HepG2 (cell line): Measurements from ENCODE around the gene KIAA2012. TPM values are rescaled to one million over a fixed set of nuclear protein-coding genes. Genes with fewer than 3 reads are reported as not detected.
A peak's percentile ranks its signal among the peaks of the same experiment; 100 is the strongest.

Experiments
- AHR ChIP-seq: IDR thresholded peaks from 2 replicates; pipeline ENCODE4 v1.6.1; 2018; ENCODE audit warnings: missing genetic modification reagents, missing compliant biosample characterization
- ATM ChIP-seq: fragments of 450-650 bp; IDR thresholded peaks from 2 replicates; pipeline ENCODE4 v1.7.1; 2017; ENCODE audit warnings: mild to moderate bottlenecking, borderline replicate concordance
- BCL6 ChIP-seq: IDR thresholded peaks from 2 replicates; pipeline ENCODE4 v1.6.1; 2016; ENCODE audit warnings: missing genetic modification reagents, missing compliant biosample characterization
- CAMTA2 ChIP-seq: sonication (generic); formaldehyde crosslinking; IDR thresholded peaks from 2 replicates; pipeline ENCODE4 v1.4.0; 2020; ENCODE audit warnings: mild to moderate bottlenecking, missing genetic modification reagents, borderline replicate concordance
- ESRRA ChIP-seq: sonication (generic); formaldehyde crosslinking; IDR thresholded peaks from 2 replicates; pipeline ENCODE4 v1.5.1; 2020; ENCODE audit warnings: mild to moderate bottlenecking, low read depth, missing genetic modification reagents
- KMT2B ChIP-seq: IDR thresholded peaks from 2 replicates; pipeline ENCODE4 v1.6.1; 2016; ENCODE audit warnings: missing genetic modification reagents, missing compliant biosample characterization
- LCORL ChIP-seq, 2 experiments: fragments of 450-650 bp in 1 of 2; sonication (generic) in 1 of 2; formaldehyde crosslinking in 1 of 2; IDR thresholded peaks; 2 replicates each; pipeline versions ENCODE4 v1.5.0 to v1.6.1; 2017 to 2020; ENCODE audit warnings: antibody characterized with exemption in 1 of 2, missing genetic modification reagents in 1 of 2
- NR3C1 ChIP-seq: sonication (generic); formaldehyde crosslinking; IDR thresholded peaks from 2 replicates; pipeline ENCODE4 v1.4.0; 2020; ENCODE audit warnings: missing genetic modification reagents
- NRL ChIP-seq: sonication (generic); formaldehyde crosslinking; IDR thresholded peaks from 2 replicates; pipeline ENCODE4 v1.5.0; 2020; ENCODE audit warnings: missing genetic modification reagents, mild to moderate bottlenecking, moderate library complexity, borderline replicate concordance
- PHF21A ChIP-seq: sonication (generic); formaldehyde crosslinking; IDR thresholded peaks from 2 replicates; pipeline ENCODE4 v1.5.0; 2020; ENCODE audit warnings: mild to moderate bottlenecking, missing genetic modification reagents
- POLR2A ChIP-seq, 2 experiments: IDR thresholded peaks; 2 replicates each; pipeline ENCODE4 v1.6.1; 2011; ENCODE audit warnings: low read depth in 2 of 2, low read length in 2 of 2, mild to moderate bottlenecking in 1 of 2, moderate library complexity in 1 of 2; ENCODE audit not compliant: insufficient read depth in 1 of 2
- RELA ChIP-seq: sonication (generic); formaldehyde crosslinking; IDR thresholded peaks from 2 replicates; pipeline ENCODE4 v1.4.0; 2020; ENCODE audit warnings: missing genetic modification reagents
- SMAD1 ChIP-seq: sonication (generic); formaldehyde crosslinking; IDR thresholded peaks from 2 replicates; pipeline ENCODE4 v1.4.0; 2020; ENCODE audit warnings: missing genetic modification reagents, low read depth, mild to moderate bottlenecking, borderline replicate concordance
- SNRNP70 ChIP-seq: fragments of 200-400 bp; formaldehyde crosslinking; IDR thresholded peaks from 2 replicates; pipeline ENCODE4 v1.6.1; 2017; ENCODE audit warnings: mild to moderate bottlenecking, low read depth, low read length, moderate library complexity
- SP4 ChIP-seq: sonication (generic); formaldehyde crosslinking; IDR thresholded peaks from 2 replicates; pipeline ENCODE4 v1.8.1; 2023; ENCODE audit warnings: mild to moderate bottlenecking, missing genetic modification reagents
- TARDBP ChIP-seq: sonication (generic); formaldehyde crosslinking; IDR thresholded peaks from 2 replicates; pipeline ENCODE4 v1.8.0; 2022; ENCODE audit warnings: mild to moderate bottlenecking, missing genetic modification reagents
- ZBTB39 ChIP-seq: sonication (generic); formaldehyde crosslinking; IDR thresholded peaks from 2 replicates; pipeline ENCODE4 v1.5.0; 2020; ENCODE audit warnings: missing genetic modification reagents
- ZNF556 ChIP-seq: sonication (generic); formaldehyde crosslinking; IDR thresholded peaks from 2 replicates; pipeline ENCODE4 v1.4.0; 2020; ENCODE audit warnings: mild to moderate bottlenecking, missing genetic modification reagents, borderline replicate concordance
- ZNF7 ChIP-seq: IDR thresholded peaks from 2 replicates; pipeline ENCODE4 v1.6.1; 2016; ENCODE audit warnings: missing biosample characterization, missing genetic modification reagents
- ZNF773 ChIP-seq: sonication (generic); formaldehyde crosslinking; IDR thresholded peaks from 2 replicates; pipeline ENCODE4 v1.4.0; 2020; ENCODE audit warnings: missing genetic modification reagents, borderline replicate concordance
- ZNF878 ChIP-seq: sonication (generic); formaldehyde crosslinking; IDR thresholded peaks from 2 replicates; pipeline ENCODE4 v1.8.1; 2023; ENCODE audit warnings: mild to moderate bottlenecking, missing genetic modification reagents, moderate library complexity
- polyA plus RNA-seq, 8 experiments: library from polyadenylated mRNA; depleted of rRNA in 3 of 8; stranded (reverse) in 7 of 8; unstranded in 1 of 8; fragments of >200 nt; fragmentation: Illumina TruSeq in 4 of 8; extraction: Trizol in 4 of 8; gene quantifications; 2 replicates each; pipeline versions ENCODE4 v1.2.1 to v1.2.3, GENCODE V29; 2011 to 2016; ENCODE audit warnings: low read depth in 4 of 8, missing spikeins in 1 of 8, mixed read lengths in 1 of 8; ENCODE audit not compliant: insufficient read depth in 1 of 8
- total RNA-seq, 5 experiments: library from RNA; depleted of rRNA; stranded (reverse); fragments of >200 nt; fragmentation: Illumina TruSeq; extraction: Trizol; gene quantifications; 2 replicates each; pipeline ENCODE4 v1.2.3, GENCODE V29; 2016; ENCODE audit warnings: low read depth in 1 of 5
- TF ChIP-seq, protein P1 (sequence below): sonication (generic); formaldehyde crosslinking; IDR thresholded peaks from 2 replicates; pipeline ENCODE4 v1.8.1; 2023; ENCODE audit warnings: mild to moderate bottlenecking, missing genetic modification reagents
- TF ChIP-seq, protein P2 (sequence below): IDR thresholded peaks from 2 replicates; pipeline ENCODE4 v1.6.1; 2016; ENCODE audit warnings: missing biosample characterization, missing genetic modification reagents, low read depth

The KIAA2012 gene
- total and polyA plus RNA-seq, 2 of the 13 experiments (the other 11 are each of a cell fraction or from before 2014, with no cell fraction given), result not detected

- TF ChIP-seq ZBTB39 (CRISPR knock-in tag) (no peak), PHF21A (CRISPR knock-in tag) (no peak), SP4 (CRISPR knock-in tag) (peak; percentile 67), LCORL (IDR thresholded peaks at IDR 0.05) (no peak), LCORL (CRISPR knock-in tag; IDR thresholded peaks at IDR 0.05) (no peak), ESRRA (no peak), ZNF556 (CRISPR knock-in tag) (no peak), NRL (CRISPR knock-in tag) (no peak), NR3C1 (CRISPR knock-in tag) (no peak), ZNF878 (no peak), SMAD1 (CRISPR knock-in tag) (no peak), POLR2A (IDR thresholded peaks at IDR 0.05; ENCODE audit: insufficient read depth in 1 of 2, low read depth in 2 of 2, low read length in 2 of 2) (no peak), RELA (CRISPR knock-in tag) (no peak; the same call in 1 of the 2 replicates), BCL6 (CRISPR knock-in tag) (peak; percentile 8; the same call in 1 of the 2 replicates), CAMTA2 (no peak), SNRNP70 (no peak), ZNF773 (no peak), AHR (CRISPR knock-in tag) (no peak; the same call in 1 of the 2 replicates), ATM (no peak), TARDBP (no peak), KMT2B (CRISPR knock-in tag) (peak; percentile 6; the same call in 1 of the 2 replicates), ZNF7 (CRISPR knock-in tag) (no peak)
- TF ChIP-seq, protein P1, sequence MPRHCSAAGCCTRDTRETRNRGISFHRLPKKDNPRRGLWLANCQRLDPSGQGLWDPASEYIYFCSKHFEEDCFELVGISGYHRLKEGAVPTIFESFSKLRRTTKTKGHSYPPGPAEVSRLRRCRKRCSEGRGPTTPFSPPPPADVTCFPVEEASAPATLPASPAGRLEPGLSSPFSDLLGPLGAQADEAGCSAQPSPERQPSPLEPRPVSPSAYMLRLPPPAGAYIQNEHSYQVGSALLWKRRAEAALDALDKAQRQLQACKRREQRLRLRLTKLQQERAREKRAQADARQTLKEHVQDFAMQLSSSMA (CRISPR knock-in tag), result no peak
- TF ChIP-seq, protein P2, sequence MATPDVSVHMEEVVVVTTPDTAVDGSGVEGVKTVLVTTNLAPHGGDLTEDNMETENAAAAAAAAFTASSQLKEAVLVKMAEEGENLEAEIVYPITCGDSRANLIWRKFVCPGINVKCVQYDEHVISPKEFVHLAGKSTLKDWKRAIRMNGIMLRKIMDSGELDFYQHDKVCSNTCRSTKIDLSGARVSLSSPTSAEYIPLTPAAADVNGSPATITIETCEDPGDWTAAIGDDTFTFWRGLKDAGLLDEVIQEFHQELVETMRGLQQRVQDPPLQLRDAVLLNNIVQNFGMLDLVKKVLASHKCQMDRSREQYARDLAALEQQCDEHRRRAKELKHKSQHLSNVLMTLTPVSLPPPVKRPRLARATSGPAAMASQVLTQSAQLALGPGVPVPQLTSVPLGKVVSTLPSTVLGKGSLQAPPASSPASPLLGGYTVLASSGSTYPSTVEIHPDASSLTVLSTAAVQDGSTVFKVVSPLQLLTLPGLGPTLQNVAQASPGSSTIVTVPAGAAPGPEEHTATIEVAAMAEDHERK (CRISPR knock-in tag), result no peak
Observed at GRCh38 chr2:202033317-202034248, 39.5 kb upstream of the KIAA2012 start, which contains the start of gene FZD7 (continued).
